Measurements from ENCODE around the gene ASB18.

DNA sequence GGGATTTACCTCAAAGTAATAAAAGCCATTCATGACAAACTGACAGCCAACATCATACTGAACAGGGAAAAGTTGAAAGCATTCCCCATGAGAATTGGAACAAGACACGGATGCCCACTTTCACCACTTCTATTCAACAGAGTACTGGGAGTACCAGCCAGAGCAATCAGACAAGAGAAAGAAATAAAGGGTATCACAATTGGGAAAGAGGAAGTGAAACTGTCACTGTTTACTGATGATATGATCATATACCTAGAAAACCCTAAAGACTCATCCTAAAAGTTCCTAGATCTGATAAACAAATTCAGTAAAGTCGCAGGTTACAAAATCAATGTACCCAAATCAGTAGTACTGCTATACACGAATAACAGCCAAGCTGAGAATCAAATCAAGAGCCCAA lies 17.2 kb upstream of the ASB18 start:
- TF ChIP-seq, protein P1, sequence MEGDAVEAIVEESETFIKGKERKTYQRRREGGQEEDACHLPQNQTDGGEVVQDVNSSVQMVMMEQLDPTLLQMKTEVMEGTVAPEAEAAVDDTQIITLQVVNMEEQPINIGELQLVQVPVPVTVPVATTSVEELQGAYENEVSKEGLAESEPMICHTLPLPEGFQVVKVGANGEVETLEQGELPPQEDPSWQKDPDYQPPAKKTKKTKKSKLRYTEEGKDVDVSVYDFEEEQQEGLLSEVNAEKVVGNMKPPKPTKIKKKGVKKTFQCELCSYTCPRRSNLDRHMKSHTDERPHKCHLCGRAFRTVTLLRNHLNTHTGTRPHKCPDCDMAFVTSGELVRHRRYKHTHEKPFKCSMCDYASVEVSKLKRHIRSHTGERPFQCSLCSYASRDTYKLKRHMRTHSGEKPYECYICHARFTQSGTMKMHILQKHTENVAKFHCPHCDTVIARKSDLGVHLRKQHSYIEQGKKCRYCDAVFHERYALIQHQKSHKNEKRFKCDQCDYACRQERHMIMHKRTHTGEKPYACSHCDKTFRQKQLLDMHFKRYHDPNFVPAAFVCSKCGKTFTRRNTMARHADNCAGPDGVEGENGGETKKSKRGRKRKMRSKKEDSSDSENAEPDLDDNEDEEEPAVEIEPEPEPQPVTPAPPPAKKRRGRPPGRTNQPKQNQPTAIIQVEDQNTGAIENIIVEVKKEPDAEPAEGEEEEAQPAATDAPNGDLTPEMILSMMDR (IDR thresholded peaks at IDR 0.05; ENCODE audit: low read length) = no peak
- no peak for TF ChIP-seq EZH2 (optimal IDR thresholded peaks at IDR 0.05; ENCODE audit: low read depth, low read length)
